IPS-15b (cell line): ENCODE measurements around the gene KSR1.

ENCODE experiments used
- H3K27me3 ChIP-seq: one replicate; pipeline ENCODE4 v1.6.1; 2013; ENCODE audit warnings: low read length; ENCODE audit not compliant: control insufficient read depth, insufficient read depth
- H3K36me3 ChIP-seq: one replicate; pipeline ENCODE4 v1.6.1; 2013; ENCODE audit warnings: low read length; ENCODE audit not compliant: control insufficient read depth, insufficient read depth
- H3K4me1 ChIP-seq: one replicate; pipeline ENCODE4 v1.6.1; 2013; ENCODE audit warnings: mild to moderate bottlenecking, low read length; ENCODE audit not compliant: control insufficient read depth, insufficient read depth
- H3K4me3 ChIP-seq: one replicate; pipeline ENCODE4 v1.5.1; 2013; ENCODE audit warnings: low read depth, low read length
- H3K9ac ChIP-seq: one replicate; pipeline ENCODE4 v1.6.1; 2013; ENCODE audit warnings: low read depth, mild to moderate bottlenecking, low read length
- H3K9me3 ChIP-seq: one replicate; pipeline ENCODE4 v1.6.1; 2013; ENCODE audit warnings: mild to moderate bottlenecking, low read length; ENCODE audit not compliant: control insufficient read depth, insufficient read depth

The KSR1 gene

GRCh38 chr17:27568811-27569210, 112.6 kb downstream of the KSR1 start:
- Histone ChIP-seq H3K36me3 (peaks cover 3% of the 10 kb centered on the region), H3K27me3 (no peaks in the 10 kb centered on the region), H3K4me3 (no peak overlapping the region), H3K9ac (no peak overlapping the region), H3K9me3 (no peaks in the 10 kb centered on the region), H3K4me1 (peaks cover 12% of the 10 kb centered on the region)

- Histone ChIP-seq H3K4me3 (no peak overlapping the region), H3K36me3 (peaks cover 3% of the 10 kb centered on the region), H3K9ac (no peak overlapping the region), H3K4me1 (peaks cover 16% of the 10 kb centered on the region), H3K9me3 (no peaks in the 10 kb centered on the region), H3K27me3 (no peaks in the 10 kb centered on the region)
Measured at GRCh38 chr17:27569257-27569722, 113.0 kb downstream of the KSR1 start.

- peaks cover 3% of the 10 kb centered on the region for H3K36me3 ChIP-seq
- H3K4me1 ChIP-seq = peaks cover 23% of the 10 kb centered on the region
Measured at GRCh38 chr17:27569884-27570577, 113.8 kb downstream of the KSR1 start.

GRCh38 chr17:27570578-27570914, 114.3 kb downstream of the KSR1 start:
- Histone ChIP-seq H3K4me3 (no peak overlapping the region), H3K27me3 (no peaks in the 10 kb centered on the region), H3K9me3 (no peaks in the 10 kb centered on the region), H3K9ac (peak overlapping the region; percentile 24), H3K36me3 (peaks cover 3% of the 10 kb centered on the region), H3K4me1 (peaks cover 28% of the 10 kb centered on the region)

More at GRCh38 chr17:27569884-27570577, 113.8 kb downstream of the KSR1 start:
- no peak overlapping the region for H3K4me3 ChIP-seq
- no peaks in the 10 kb centered on the region for H3K27me3 ChIP-seq
- peak overlapping the region; percentile 24 for H3K9ac ChIP-seq
- H3K9me3 ChIP-seq = no peaks in the 10 kb centered on the region

- Histone ChIP-seq H3K9ac (no peak overlapping the region), H3K27me3 (no peaks in the 10 kb centered on the region), H3K4me1 (peaks cover 32% of the 10 kb centered on the region), H3K36me3 (no peaks in the 10 kb centered on the region), H3K4me3 (no peak overlapping the region), H3K9me3 (no peaks in the 10 kb centered on the region)
Measured at GRCh38 chr17:27571563-27572352, 115.5 kb downstream of the KSR1 start.

- H3K9ac ChIP-seq = no peak overlapping the region
- no peaks in the 10 kb centered on the region for H3K9me3 ChIP-seq
- H3K4me1 ChIP-seq = peaks cover 35% of the 10 kb centered on the region
- no peak overlapping the region for H3K4me3 ChIP-seq
- H3K36me3 ChIP-seq = no peaks in the 10 kb centered on the region
- no peaks in the 10 kb centered on the region for H3K27me3 ChIP-seq
Measured at GRCh38 chr17:27572665-27573064, 116.4 kb downstream of the KSR1 start.

- Histone ChIP-seq H3K36me3 (no peaks in the 10 kb centered on the region), H3K27me3 (no peaks in the 10 kb centered on the region), H3K9ac (no peak overlapping the region), H3K4me1 (peaks cover 35% of the 10 kb centered on the region), H3K4me3 (no peak overlapping the region), H3K9me3 (no peaks in the 10 kb centered on the region)
Measured at GRCh38 chr17:27573548-27573947, 117.3 kb downstream of the KSR1 start.

- no peaks in the 10 kb centered on the region for H3K27me3 ChIP-seq
- no peak overlapping the region for H3K4me3 ChIP-seq
- H3K4me1 ChIP-seq = peaks cover 32% of the 10 kb centered on the region
- no peaks in the 10 kb centered on the region for H3K36me3 ChIP-seq
- no peaks in the 10 kb centered on the region for H3K9me3 ChIP-seq
- H3K9ac ChIP-seq = no peak overlapping the region
Measured at GRCh38 chr17:27573971-27574525, 117.8 kb downstream of the KSR1 start.

GRCh38 chr17:27575096-27575911, 119.1 kb downstream of the KSR1 start:
- Histone ChIP-seq H3K9me3 (no peaks in the 10 kb centered on the region), H3K9ac (no peak overlapping the region), H3K27me3 (no peaks in the 10 kb centered on the region), H3K4me3 (no peak overlapping the region), H3K4me1 (peaks cover 31% of the 10 kb centered on the region), H3K36me3 (no peaks in the 10 kb centered on the region)

GRCh38 chr17:27575912-27576252, 119.6 kb downstream of the KSR1 start:
- Histone ChIP-seq H3K4me3 (no peak overlapping the region), H3K36me3 (no peaks in the 10 kb centered on the region), H3K27me3 (no peaks in the 10 kb centered on the region), H3K4me1 (peaks cover 31% of the 10 kb centered on the region), H3K9me3 (no peaks in the 10 kb centered on the region), H3K9ac (no peak overlapping the region)

GRCh38 chr17:27576477-27577083, 120.3 kb downstream of the KSR1 start:
- Histone ChIP-seq H3K9ac (no peak overlapping the region), H3K4me1 (peaks cover 31% of the 10 kb centered on the region), H3K4me3 (no peak overlapping the region), H3K27me3 (no peaks in the 10 kb centered on the region), H3K36me3 (no peaks in the 10 kb centered on the region), H3K9me3 (no peaks in the 10 kb centered on the region)
